GM18520 (cell line): ENCODE measurements around the gene PODN.

Experiments
- ATAC-seq: cut with Tn5 transposase; IDR thresholded peaks from one replicate; pipeline ENCODE4 v1.9.1; 2021; ENCODE audit not compliant: unreplicated experiment

Gene PODN

DNA sequence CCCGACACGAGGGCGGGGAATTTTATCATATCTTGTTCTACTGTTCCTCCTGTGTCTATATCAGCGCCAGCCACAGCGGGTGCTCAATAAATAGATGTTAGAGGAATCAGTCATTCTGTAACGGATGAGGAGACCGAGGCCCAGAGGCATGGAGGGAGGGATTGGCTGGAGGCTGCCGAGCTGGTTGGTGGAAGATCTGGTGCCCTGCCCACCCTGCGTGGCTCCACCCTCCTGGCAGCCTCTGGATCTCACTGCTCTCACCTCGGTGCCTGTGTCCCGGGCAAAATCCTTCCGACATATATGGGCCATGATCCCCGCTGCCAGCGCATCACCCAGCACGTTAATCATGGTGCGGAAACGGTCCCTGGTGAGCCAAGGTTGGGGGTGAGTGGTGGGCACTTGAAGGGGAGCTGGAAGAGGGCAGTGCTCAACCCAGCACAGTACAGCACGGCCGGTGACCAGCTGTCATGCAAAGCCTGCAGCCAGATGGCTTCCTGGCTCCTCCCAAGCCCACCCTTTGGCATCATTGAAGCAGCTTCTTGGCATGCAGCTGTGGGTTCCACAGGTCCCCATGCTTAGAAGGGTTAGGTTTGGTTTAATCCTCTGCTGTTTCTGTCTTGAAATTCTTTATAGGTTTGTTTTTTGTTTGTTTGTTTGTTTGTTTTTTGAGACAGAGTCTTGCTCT, 26.7 kb downstream of the PODN start:
- ATAC-seq, result no peak

DNA sequence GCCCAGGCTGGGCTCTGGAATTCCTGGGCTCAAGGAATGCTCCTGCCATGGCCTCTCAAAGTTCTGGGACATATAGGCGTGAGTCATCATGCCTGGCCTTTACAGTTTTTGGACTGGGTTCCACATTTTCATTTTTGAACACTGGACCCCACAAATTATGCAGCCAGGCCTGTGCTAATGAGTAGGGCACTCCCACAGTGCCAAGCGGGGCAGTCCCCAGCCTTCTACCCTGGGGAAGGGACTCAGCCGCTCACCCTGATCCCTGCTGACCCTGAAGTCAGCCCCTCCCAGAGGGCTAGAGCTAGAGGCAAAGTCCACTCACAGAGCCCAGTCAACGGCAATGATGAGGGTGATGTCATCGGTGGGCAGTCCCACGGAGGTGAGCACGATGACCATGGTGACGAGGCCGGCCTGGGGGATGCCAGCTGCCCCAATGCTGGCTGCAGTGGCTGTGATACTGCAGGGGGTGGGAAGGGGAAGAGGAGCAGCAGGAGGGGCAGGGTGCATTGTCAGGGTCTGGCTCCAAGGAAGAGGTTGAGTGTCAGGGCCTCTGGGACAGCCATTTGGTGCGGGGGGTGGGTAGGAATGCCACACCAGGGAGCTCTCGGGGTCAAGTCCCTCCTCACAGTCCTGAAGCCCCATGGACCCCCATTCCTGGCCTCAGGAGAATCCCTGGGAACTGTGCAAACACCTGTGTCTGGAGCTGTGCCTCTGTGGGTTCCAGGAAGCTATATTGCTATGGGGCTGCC, 27.6 kb downstream of the PODN start:
- no peak for ATAC-seq

DNA sequence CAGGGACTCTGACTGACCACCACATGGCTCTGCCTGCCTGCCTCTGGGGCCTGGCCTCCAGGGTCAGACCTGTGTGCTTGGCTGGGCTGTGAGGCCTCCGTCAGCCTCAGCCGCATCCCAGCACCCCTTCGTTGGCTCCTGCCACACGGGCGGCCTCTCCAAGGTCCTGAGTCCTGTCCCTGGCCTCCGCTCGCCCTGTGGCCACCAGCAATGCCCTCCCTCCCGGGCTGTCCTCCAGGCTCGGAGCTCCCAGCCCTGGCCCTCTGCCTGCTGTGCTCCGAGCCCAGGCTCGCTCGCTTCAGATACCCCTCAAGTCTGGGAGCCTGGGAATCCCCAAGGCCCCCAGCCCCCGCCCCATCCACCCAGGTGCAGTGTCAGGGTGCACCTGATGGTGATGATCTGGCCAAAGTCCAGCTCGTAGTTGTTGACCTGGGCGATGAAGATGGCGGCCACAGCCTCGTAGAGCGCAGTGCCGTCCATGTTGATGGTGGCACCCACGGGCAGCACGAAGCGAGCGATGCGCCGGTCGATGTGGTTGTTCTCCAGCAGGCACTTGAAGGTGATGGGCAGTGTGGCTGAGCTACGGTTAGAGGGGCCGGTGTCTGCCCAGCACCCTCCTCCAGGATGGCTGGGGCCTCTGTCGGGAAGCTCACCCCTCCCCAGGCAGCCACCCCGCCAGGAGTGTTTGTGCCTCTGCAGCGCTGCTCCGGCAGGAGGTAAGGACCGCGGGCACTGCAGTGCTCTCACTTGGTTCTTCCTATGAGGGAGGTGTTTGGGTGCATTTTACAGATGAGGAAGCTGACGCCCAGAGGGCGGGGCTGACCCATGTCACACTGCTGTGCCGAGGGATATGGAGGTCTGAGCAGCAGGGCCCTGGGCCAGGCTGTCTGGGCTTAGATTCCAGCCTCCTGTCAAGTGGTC, 28.5 kb downstream of the PODN start:
- no peak for ATAC-seq

- ATAC-seq, result no peak
Observed at GRCh38 chr1:53091841-53092645, 30.0 kb downstream of the PODN start.

DNA sequence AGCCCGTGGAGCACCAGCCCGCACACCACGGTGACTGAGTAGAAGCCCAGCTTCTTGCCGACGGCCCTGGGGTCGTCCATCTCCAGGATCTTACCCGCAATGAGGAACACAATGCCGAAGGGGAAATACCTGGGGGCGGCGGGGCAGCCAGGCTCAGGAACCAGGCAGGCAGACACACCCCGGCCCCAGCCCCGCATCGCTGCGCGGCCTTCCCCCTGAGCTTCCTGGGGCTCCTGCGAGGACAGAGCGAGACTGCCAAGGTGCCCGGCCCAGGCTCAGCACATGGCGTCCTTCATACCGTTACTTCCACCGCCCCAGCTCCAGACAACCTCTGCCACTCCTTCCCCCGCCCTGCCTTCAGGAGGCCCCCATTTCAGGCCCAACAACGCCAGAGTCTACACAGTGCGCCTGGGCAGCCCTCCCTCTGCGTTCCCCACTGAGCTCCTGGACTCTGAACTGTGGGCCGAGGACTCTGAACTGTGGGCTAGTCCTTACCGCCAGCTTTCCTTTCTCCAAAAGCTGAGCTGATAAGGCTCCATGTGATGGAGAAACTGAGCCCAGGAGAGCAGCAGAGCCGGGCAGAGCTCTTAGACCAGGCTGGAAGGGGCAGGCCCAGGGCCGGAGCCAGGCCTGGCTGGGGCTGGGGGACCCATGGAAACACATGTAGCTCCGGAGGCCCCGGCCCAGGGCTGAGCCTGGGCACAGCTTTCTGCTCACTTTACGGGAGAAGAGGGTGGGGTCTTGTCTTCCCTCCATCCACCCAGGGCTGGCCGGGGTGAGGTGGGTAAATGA, 30.8 kb downstream of the PODN start:
- ATAC-seq, result no peak

- ATAC-seq, result no peak
Observed at GRCh38 chr1:53093451-53093754, 31.4 kb downstream of the PODN start.

GRCh38 chr1:53093778-53094532, 31.9 kb downstream of the PODN start:
- no peak for ATAC-seq

DNA sequence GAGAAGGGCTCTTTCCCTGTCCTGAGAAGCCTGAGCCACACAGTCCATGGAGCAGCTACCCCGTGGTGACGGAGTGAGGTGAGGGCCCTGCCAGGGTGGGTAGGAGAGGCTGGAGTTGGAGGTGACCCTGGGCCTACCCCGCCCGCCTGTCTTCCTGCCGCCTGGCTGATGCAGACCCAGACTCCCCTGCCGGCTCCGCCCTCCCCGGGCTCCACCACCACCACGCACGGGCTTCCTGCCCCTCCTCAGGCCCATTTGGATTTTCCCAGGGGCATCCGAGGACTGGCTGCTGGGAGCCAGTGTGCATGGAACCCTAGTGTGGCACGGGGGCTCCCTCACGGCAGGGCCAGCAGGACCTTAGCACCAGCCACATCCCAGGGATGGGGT, 32.5 kb downstream of the PODN start:
- no peak for ATAC-seq

GRCh38 chr1:53104289-53104913, 42.4 kb downstream of the PODN start:
- ATAC-seq, result no peak

GRCh38 chr1:53107090-53107489, 45.1 kb downstream of the PODN start:
- no peak for ATAC-seq

- ATAC-seq, result no peak
Observed at GRCh38 chr1:53107570-53108322, 45.7 kb downstream of the PODN start.

- ATAC-seq, result no peak
Observed at GRCh38 chr1:53108646-53109580, 46.9 kb downstream of the PODN start.

DNA sequence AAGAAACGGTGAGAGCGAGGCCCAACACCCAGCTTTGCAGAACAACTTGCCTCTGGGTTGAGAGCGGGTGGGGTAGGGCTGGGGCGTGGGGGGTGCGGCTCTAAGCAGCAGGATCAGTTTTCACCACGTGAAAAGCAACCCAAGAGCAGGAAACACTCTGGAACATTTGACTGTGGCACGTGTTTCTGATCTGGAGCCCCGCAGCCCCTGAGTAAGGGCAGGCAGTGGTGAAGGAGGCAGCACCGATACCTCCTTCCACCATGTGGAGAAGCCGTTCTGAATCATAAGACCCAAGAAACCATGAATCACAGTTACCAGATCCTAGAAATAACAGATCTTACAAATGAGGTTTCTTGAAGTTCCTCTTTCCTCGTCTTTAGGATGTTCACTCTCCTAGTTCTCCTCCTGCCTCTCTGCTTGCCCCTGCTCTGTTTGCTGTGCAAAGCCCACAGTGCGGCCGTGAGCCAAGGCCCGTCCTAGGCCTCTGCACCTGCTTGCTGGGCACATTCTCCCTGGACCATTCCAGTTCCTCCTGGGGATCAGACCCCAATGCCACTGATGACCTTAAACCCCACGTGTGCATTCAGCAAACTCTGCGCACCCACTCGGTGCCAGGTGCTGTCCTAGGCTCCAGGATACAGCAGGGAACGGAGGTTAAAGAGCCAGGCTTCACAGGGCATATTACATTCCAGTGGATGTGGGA, 48.5 kb downstream of the PODN start:
- no peak for ATAC-seq

GRCh38 chr1:53111073-53111556, 49.1 kb downstream of the PODN start:
- ATAC-seq, result no peak

- ATAC-seq, result no peak
Observed at GRCh38 chr1:53111693-53112092, 49.7 kb downstream of the PODN start.

GRCh38 chr1:53112271-53112774, 50.3 kb downstream of the PODN start:
- ATAC-seq, result no peak
